Lower leg skin (tissue), 3 donors: ENCODE data around the gene EYA2.

Experiments
- CTCF ChIP-seq, 3 donors: fragments of 450-650 bp; IDR thresholded peaks; one replicate each; pipeline ENCODE4 v1.5.1; 2016; ENCODE audit warnings: antibody characterized with exemption in 3 of 3, mild to moderate bottlenecking in 3 of 3, moderate library complexity in 2 of 3
- POLR2A ChIP-seq, 2 donors: fragments of 450-650 bp; IDR thresholded peaks; one replicate each; pipeline ENCODE4 v1.6.1; 2016 to 2017; ENCODE audit warnings: antibody characterized with exemption in 2 of 2, mild to moderate bottlenecking in 1 of 2, moderate library complexity in 1 of 2

GRCh38 chr20:47054945-47055344 is 160.3 kb downstream of the EYA2 start:
- TF ChIP-seq CTCF (IDR thresholded peaks at IDR 0.05) (no peak), POLR2A (IDR thresholded peaks at IDR 0.05) (no peak)
